HG03575 (cell line): ENCODE measurements around the gene C9orf153.
"Not testable (repeated sequence)": the region's sequence is repeated elsewhere in the genome, so short reads cannot be mapped to it uniquely, and the experiment has no call there.

Experiments used
- ATAC-seq: cut with Tn5 transposase; IDR thresholded peaks from one replicate; pipeline ENCODE4 v1.9.1; 2021; ENCODE audit not compliant: unreplicated experiment, insufficient number of reproducible peaks, low FRiP score; ENCODE audit errors: extremely low read depth

The C9orf153 gene

DNA sequence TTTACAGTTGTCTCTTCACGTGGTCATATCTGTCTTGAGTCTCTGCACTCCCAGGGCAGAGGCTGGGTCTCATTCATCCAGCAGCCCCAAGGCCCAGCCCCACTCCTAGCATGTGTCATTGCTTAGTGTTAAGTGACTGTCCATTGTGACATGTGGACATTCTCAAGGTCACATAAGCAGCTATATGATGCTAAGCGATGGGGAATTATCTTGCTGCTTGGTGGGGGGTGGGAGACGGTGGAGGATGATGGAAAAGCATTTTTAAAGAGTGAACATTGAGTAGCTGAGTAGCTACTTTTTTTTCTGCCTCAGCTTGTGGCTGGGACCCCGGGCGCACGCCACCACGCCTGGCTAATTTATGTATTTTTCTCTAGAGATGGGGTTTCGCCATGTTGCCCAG, at the start of gene C9orf153:
TSS of gene C9orf153 (minus strand) at position 101 of the 400 bp plus-strand sequence. CDS start 30,054 bp downstream, outside the sequence.
- no peak for ATAC-seq

DNA sequence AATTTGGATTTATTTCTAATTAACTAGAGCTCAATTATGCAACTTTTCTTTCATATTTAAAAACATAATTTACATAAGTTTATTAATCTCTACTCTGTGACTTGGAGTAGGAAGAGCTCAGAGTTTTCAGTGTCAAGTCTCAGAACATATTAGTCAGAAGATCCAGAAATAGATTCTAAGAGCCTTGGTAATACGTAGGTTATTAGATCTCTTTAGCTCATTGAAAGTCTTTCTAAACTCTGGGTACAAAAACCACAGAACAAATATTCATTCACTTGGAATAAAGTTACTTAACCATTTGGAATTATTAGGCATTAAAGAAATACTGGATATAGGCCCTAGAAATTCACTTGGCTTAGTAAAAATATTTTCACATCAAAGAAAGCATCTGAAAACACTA, 49.2 kb upstream of the C9orf153 start:
- ATAC-seq, result no peak

DNA sequence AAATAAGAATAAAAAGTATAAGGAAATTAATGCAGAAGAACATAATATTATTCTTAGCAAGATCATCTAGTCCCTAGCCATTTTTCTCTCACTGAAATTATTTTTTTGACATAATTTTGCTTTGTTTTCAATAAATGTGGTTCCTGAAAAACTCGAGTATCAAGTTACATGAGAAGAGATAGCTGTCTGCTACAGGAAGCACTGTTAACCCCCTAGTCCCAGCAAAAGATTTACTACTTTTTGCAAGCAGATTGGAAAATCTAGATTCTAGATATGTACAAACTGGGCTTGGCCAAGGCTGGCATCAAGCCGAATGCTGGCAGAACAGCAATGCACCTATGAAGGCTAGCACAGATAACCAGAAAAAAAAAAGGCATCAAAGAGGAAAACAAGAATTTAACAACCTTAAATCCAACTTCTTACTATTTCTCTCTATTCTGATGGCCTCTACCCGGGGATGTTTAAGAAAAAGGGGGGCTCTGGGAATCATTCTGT, 44.8 kb upstream of the C9orf153 start:
- no peak for ATAC-seq

DNA sequence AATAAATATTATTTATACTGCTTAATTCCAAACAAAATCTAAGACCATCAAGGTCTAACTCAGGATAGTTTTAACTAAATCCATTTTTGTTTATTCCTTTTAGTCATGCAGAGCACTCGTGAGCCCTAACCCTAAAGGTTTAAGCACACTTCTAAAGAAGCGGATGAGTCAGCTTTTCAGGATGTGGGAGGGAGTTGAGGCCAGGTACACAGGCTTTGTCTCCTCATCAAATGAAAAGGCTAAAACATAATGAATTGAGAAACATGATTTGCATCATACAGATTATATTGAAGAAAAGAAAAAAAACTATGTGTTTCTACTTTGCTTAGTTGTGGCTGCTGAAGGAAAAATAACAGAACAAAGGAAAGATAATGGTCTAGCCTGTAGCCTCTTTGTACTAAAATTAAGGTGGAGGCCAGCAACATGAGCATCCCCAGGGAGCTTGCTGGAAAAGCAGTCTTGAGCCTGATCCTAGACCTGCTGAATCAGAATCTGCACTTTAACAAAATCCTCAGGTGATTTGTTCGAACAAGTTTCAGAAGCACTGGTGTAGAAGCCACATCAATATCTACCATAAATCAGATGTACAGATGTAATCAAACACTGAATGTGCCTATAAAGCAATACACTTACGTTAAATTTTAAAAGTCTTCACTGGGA, 44.0 kb upstream of the C9orf153 start:
- ATAC-seq, result no peak

DNA sequence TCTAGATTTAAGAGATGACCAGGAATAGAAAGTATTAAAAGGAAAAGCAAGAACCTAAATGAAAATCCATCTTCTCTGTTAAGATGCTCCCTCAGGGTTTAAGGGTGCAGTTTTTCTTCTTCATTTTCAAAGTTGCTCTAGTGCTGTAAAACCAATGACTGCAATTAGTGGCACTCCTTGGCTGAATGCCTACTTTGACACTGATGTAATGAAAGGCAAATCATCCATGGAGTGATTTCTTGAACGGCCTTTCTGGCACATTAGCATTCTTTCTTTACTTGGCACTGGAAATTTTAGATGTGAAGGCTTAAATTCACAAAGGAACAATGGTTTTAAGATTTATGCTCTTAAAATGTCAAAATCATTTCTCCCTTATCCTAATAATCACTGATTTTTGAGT, 42.2 kb upstream of the C9orf153 start:
- ATAC-seq, result no peak

DNA sequence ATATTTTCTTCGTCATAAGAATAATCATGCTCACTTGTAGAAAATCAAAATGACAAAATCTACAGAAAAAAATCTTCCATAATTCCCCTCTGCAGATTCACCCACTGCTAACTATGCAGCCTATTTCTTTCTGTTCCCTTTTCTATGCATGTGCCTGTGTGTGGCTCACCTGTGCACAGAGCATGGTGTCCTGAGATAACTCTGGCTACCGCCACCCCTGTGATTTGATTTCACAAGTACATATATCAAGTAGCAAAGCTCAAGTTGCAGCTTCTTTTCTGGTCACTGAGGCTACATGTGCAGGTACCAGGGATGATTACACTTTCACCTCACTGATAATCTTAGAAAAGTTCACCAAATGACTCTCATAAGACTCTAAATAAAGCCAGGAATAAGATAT, 41.2 kb upstream of the C9orf153 start:
- ATAC-seq, result no peak

DNA sequence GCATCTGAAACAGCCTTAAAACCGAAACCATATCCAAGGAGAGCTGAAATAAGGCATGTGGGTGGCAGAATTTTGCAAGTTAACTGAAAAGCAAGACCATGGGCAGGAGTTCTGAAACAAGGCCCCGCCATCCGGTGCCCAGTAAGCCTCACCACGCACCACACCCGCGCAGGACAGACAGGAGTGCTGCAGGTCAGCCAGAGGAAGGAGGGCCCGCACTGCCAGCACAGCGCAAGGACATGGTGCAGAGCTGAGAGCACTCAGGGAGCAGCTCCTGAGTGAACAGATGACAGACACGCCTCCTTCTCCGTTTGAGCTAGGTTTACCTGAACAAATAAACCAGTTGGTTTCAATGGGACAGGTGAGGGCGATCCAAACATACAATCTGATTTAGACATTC, 39.4 kb upstream of the C9orf153 start:
- ATAC-seq, result no peak

DNA sequence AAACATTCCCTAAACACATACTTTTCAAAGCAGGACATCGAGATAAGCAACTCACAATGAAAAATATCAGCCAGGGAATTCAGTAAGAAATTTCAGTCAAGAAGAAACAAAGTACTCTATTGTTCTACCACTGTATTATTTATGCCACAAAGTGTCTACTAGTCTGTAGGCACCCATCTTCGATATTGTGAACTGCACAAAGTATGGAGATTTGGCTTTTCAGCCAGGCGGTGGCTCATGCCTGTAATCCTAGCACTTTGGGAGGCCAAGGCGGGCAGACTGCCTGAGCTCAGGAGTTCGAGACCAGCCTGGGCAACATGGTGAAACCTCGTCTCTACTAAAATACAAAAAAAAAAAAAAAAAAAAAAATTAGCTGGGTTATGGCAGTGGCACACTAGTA, 30.9 kb upstream of the C9orf153 start:
- not testable (repeated sequence) for ATAC-seq

DNA sequence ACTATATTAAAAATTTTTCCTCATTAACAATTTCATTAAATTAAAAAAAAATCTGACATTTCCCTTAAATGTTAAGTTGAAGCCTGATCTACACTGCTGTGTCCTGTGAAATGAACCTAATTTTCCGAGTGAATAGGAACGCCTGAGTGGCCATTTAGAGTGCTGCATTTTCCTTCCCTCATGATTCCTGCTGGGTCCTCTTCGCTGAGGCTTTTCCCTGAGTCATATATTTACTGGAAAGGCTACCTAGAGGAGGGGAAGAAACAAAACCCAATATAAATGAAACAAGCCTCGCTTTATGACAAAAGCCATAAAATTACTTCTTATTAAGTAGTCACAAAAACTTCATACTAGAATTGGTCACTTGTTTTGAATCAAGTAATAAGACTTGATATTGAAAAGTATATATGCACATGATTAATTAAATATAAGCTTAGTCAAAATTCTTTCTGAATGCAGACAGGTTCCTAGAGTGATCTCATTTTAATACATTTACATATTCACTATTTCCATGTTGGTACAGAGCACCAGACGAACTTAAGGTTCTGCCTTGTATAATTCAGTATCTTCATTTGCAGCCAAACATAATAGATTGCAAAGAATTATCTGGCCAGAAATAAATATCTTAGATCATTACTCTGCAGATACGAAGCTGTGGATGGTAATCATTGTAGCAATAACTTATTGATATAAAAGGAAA, 29.2 kb upstream of the C9orf153 start:
- ATAC-seq, result no peak

DNA sequence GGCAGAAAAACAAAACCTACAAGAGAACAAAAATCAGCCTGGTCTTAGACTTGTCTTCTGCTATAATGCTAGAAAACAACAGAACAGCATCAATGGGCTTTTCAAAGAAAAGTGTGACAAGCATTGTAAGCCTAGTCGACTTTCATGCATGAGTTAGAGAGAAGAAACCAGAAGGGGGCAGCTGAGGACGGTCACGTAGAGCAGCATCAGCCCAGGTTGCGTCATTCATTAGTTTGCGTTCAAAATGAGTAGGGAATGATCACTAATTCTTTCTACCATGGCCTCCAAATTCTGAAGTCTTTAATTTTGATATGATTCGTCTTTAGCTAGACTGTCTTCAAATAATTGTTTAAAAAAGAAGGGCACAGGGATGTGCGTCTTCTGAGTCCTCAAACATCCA, 27.6 kb upstream of the C9orf153 start:
- ATAC-seq, result no peak

DNA sequence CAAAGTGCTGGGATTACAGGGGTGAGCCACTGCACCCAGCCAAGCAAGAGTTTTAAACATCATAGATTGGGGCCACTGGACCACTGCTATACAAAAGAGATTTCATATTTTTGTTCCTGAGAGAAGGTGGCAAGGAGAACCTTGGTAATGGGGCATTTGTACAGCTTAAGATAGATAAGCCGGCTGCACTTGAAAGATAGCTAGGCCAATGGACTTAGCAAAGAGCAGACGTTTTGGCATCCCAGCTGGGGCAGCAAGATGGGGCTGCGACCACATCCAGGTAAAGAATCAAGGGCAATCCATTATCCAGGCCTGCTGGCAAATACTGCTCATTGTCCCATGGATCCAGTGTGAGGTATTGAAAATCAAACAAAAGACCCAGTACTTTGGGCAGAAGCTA, 26.8 kb upstream of the C9orf153 start:
- no peak for ATAC-seq

DNA sequence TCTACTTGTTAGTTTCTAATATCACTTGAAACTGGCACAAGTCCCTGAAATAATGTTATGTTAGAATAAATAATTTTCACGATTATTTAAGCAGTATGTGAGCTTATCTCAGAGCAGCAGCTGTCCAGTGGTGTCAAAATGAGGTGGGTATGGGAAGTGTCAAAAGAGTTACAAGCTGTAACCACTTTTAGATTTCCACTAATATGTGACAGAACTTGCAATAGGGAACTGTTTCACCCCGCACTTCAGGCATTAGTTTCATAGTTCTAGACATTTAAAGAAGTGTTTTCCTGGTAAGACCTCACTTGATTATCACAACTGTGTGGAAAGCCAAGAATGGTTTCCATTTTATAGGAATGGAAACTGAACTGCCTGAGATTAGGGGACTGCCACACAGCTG, 25.8 kb upstream of the C9orf153 start:
- ATAC-seq, result no peak

DNA sequence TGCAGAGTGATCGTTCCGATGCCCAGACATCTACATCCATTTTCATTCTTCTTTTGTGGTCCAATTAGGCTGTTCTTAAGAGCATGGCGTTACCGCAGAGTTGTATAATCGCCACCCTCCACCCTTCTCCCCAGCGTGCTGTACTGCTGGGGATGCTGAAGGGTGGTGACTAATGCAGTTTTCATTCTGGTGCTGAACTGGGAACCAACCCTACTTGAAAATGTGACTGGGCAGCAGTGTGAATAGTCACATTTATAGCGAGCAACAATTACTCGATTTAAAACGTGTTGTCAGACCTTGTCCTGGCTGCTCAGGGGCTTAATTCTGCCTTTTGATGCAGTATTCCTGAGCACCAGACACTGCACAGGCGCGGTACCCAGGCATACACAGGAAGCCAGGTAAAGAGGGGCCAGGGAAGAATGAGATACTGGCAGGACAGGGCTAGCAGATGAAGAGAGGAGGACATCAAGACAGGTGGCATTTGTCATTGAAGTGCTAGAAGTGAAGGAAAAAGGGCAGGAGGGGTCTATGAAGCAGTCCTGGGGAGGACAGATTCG, 23.6 kb upstream of the C9orf153 start:
- peak; percentile 22 for ATAC-seq

DNA sequence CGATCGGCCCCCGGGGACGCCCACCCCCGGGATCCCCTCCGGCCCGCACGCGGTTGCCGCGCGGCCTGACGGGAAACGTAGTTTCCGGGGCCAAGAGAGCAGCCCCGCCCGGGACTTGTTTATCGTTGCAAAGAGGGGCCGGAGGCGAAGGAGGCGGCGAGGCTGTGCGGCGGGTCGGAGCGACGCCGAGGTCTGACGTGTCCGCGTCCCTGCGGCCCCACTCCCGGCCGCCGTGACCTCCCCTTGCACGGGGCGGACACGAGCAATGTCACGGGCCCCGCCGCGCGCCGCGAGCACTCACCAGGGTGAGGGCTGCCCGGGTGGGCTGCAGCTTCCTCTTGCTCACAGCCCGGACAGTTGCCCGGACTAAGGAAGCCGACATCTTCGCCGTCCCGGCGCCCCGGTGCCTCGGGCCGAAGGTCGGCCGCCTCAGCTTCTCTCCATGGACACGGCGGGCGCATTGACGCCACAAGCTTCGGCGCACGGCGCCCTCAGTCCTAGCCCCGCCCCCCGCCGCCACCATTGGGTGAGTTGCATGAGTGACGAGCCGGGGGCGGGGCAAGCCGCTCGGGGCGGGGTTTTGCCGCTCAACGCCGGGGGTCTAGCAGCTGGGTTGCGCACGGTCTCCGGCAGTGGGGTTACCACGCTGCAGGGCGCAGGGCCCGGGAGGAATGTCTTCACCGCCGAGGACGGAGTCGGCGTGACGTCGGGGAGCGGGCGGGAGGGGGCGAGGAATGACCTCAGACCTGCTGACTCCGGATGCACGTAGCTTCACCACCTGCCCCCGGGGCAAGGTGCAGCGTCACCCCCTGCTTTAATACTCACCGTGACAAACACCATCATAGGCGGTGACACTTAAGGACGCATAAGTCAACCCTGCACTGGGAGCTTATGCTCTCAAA, 22.9 kb upstream of the C9orf153 start, which contains the start of gene ISCA1:
TSS of gene ISCA1 (minus strand) at position 462 of the 902 bp plus-strand sequence. CDS start at position 382, 80 bp downstream.
- peak; percentile 31 for ATAC-seq

DNA sequence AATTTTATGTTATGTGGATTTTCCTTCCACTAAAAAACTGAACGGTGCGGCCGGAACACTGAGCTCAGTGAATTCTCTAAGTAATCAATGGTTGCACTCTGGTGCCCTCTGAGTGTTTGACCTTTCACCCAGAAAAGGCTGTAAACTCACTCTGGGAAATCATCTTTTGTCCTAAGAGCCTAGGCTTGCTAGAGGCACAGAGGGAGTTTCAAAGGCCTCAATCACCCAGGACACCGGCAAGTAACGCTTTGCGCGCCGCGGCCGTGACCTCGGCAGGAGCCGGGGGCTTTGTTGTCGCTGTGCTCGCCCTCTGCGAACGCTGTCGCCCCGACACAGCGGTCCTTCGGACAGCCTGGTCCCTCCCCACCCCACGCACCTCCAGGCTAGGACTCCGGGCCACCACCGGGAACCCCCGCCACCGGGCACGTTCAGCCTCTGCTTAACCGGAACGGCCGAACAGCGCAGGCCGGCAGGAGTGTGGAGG, 22.2 kb upstream of the C9orf153 start:
- peak; percentile 6 for ATAC-seq

DNA sequence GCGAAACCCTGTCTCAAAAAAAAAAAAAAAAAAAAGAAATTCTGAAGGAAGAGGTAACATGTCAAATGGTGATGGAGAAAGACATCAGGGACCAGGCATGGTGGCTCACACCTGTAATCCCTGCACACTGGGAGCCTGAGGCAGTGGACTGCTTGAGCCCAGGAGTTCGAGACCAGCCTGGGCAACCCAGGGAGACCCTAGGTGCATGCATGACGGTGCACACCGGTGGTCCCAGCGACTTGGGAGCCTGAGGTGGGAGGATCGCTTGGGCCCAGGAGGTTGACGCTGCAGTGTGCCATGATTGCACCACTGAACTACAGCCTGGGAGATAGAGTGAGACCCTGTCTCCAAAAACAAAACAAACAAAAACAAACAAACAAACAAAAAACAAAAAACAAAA, 21.1 kb upstream of the C9orf153 start:
- ATAC-seq, result no peak

DNA sequence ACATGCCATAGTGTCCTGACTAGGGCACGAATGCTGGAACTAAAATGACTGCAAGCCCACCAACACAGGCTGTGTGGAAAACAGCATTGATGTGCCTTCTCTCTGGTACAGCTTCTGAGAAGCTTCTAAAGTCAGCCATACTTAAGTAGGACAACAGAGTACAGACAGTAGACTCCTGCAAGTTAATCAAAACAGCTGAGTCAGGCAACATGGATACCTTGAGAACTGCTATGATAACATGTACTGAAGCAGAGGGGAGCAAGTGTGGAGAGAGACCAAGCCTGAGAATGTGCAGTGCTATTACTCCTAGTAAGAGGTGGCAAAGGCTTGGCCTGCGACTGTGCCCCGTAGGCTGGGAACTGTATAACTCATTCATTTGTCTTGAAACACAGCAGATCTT, 20.4 kb upstream of the C9orf153 start:
- no peak for ATAC-seq

DNA sequence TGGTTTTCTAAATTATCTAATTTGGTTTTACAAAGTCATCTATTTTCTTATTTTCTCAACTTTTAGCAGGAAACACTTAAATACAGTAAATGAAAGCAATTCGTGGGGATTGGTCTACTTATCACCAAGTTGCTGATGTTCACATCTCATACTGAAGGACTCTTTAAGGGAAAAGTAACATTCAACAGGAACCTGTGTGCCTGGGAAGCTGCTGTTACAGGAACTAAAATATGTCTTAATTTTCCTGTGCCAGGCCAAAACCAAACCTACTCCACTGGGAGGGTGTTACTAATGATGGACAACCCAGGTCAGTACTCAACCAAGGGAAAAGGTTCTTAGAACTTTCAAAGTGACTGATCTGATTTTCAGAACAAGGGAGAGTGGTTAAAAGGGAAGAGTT, 17.6 kb upstream of the C9orf153 start:
- no peak for ATAC-seq

DNA sequence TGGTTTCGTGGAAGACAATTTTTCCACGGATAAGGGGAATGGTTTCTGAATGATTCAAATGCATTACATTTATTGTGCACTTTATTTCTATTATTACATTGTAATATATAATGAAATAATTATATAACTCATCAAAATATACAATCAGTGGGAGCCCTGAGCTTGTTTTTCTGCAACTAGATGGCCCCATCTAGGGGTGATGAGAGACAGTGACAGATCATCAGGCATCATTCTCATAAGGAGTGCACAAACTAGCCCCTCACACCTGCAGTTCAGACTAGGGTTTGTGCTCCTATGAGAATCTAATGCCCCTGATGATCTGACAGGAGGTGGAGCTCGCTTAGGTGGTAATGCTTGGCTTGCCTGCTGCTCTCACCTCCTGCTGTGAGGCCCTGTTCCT, 16.5 kb upstream of the C9orf153 start:
- no peak for ATAC-seq
